NCI-H2081 treated with DMSO at 0.1 percent for 48 hours (cell line): ENCODE data around the gene KCNE2.
"Not testable (repeated sequence)": the region's sequence is repeated elsewhere in the genome, so short reads cannot be mapped to it uniquely, and the experiment has no call there.

Source experiments
- DNase-seq: peaks from one replicate; lab custom pipeline; 2025; lab: John Stamatoyannopoulos, UW

The KCNE2 gene

GRCh38 chr21:34353182-34353581 lies 10.6 kb upstream of the KCNE2 start:
- DNase-seq: no peak

GRCh38 chr21:34354836-34355235 lies 9.0 kb upstream of the KCNE2 start:
- no peak for DNase-seq

GRCh38 chr21:34355570-34355969 lies 8.2 kb upstream of the KCNE2 start:
- DNase-seq: no peak

DNA sequence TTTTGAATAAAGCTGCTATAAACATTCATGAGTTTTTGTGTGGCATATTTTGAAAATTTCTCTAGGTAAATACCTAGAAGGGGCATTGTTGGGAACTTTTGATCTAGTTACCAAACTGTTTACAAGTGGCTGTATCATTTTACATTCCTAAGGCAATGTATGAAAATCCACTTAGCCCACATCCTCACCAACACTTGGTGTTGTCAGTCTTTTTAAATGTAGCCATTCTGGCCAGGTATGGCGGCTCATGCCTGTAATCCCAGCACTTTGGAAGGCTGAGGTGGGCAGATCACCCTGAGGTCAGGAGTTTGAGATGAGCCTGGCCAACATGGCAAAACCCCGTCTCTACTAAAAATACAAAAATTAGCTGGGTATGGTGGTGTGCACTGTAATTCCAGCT lies 5.9 kb upstream of the KCNE2 start:
- DNase-seq: no peak

DNA sequence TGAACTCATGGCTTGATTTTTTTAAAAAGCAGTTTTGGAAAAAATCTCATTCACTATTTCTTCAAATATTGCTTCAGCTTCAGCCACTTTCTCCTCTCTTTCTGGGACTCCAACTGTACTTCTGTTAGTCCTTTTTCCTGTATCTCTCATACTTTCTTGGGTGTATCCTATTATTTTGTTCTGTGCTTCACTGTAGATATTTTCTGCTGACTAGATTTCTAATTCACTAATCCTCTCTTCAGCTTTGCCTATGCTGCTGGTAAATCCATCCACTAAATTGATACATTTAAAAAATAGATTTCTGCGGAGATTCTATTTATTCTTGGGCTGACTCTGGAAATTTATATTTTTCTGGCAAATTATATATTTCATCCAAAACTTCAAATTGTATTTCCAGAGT lies 4.9 kb upstream of the KCNE2 start:
- DNase-seq: no peak

GRCh38 chr21:34360488-34361241 lies 3.1 kb upstream of the KCNE2 start:
- DNase-seq: no peak

- DNase-seq: no peak
Observed at GRCh38 chr21:34362136-34362444, 1.7 kb upstream of the KCNE2 start.

DNA sequence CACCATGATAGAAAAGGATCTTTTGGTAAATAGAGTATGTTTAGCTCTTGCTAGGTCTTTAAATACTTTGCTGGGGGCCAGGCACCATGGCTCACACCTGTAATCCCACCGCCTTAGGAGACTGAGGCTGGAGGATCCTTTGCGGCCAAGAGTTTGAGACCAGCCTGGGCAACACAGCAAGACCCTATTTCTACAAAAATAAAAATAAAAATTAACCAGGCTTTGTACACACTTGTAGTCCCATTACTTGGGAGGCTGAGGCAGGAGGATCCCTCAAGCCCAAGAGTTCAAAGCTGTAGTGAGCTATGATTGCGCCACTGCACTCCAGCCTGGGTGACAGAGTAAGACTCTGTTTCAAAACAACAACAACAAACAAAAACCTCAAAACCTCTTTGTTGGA lies 1.1 kb upstream of the KCNE2 start:
- no peak for DNase-seq

DNA sequence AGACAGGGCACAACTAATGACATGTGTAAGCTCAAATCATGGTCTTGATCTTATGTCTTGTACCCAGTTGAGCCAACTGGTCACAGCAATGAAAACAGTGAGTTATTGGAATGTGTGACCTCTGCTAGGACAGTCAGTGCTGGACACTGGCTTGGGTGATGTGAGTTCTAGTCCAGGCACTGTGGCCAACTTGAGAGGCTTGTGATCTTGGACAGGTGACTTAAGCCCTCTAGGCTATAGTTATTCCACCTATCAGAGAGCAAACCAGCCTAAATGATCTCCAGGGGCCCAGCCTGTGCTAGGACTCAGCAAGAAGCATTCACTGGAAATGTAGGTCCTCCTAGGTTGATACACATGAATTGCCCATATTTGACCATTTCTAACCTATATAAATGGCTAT lies 1.1 kb downstream of the KCNE2 start:
- no peak for DNase-seq

- no peak for DNase-seq
Observed at GRCh38 chr21:34365809-34366208, 2.0 kb downstream of the KCNE2 start.

- DNase-seq: peak; percentile 13
Observed at GRCh38 chr21:34367320-34367935, 3.6 kb downstream of the KCNE2 start.

GRCh38 chr21:34369741-34370140 lies 5.9 kb downstream of the KCNE2 start:
- DNase-seq: no peak

- DNase-seq: no peak
Observed at GRCh38 chr21:34372321-34372720, 8.5 kb downstream of the KCNE2 start.

GRCh38 chr21:34374462-34374861 lies 10.7 kb downstream of the KCNE2 start:
- DNase-seq: not testable (repeated sequence)

DNA sequence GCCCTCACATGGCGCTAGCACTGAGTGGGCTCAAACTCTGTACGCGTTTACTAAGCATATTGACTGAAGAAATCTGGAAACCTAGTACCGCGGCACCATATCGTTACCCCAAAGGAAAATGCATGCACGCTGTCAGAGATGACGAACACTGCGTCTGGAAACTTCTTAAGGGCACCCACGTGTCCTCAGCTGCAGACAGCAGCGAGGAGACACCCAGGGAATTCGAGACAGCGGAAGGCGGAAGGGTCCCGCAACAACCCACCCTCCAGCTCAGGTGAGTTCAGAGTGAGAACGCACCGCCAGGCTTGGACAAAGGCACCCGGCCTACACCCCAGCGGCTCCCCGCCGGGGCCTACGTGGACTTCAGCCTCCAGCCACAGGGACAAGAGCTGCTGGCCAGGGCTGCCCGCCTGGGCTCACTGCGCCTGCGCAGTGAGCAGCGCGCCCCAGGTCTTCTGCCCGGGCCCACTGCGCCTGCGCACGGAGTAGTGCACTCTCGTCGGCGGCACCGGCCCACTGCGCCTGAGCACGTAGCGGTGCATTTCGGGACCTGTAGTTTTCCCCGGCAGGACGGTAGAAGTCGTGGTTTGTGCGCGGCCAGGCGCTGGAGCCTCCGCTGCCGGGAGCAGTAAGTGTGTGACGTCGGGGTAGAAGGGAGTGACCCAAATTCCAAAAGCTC lies 11.3 kb downstream of the KCNE2 start, which contains the start of gene SMIM11:
Gene SMIM11, plus strand, starts transcription at position 568 of the 679 bp plus-strand sequence. CDS start 3,998 bp downstream, outside the sequence.
- DNase-seq: not testable (repeated sequence)

- not testable (repeated sequence) for DNase-seq
Observed at GRCh38 chr21:34375619-34375972, 11.8 kb downstream of the KCNE2 start.

DNA sequence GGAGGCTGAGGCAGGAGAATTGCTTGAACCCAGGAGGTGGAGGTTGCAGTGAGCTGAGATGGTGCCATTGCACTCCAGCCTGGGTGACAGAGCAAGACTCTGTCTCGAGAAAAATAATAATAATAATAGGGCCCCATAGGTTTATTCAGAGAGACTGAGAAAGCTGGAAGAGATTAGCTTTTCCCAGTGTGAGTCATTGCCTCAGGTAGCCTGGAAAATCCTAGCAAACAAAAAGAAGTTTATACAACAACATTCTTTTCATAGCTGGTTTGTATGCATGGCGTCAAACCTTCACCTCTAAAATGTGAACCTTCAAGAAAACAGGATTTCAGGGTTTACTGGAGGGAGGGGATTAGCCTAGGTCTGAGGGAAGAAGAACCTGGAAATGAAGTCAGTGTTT lies 19.3 kb downstream of the KCNE2 start:
- DNase-seq: not testable (repeated sequence)

DNA sequence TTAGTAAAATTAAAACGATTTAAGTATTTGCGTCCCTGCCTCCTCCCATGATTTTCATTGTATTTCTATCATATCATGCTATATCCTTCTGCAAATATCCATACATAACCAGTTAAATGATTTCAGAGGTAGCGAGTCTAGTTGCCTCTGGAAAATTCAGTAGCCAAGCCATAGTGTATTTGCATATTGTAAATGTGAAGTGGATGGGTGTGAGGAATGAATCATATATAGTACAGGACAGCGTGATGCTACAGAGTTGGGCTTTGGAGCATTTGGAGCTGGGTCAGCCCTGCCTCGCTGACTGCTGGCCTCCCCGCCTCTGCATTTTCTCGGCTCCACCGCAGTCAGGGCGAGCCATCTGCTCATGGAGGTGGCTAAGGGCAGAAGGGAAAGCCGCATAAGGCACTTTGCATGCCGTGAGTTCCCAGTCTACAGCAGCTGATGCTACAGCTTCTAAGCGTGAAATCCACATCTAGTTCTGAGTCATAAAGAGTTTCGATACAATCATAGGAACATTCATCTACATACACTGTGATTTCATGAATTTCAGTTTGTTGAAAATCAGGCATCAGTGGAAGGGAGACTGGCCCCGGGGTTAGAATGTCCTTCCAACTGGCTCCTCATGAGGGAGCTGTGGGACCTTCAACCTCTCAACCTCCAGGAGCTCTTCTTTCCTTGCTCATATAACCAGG lies 20.1 kb downstream of the KCNE2 start:
- DNase-seq: not testable (repeated sequence)

DNA sequence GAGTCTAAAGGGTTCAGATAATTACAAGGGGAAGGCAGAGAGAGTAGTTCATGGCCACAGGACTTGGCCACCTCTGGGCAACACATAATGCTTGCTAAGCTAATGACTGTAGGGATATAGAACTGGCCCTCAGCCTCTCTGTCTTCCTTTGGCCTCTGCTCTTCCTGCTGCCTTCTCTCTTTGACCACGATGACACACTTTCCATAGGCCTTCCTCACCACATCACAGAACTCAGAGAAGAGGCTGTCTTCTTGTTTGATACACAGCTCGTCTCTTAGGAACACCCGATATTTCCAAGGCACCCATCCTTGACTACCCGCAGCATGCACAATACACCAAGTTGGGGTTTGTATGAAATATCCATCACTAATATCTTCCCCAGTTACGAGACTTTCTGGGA lies 36.7 kb downstream of the KCNE2 start:
- not testable (repeated sequence) for DNase-seq

DNA sequence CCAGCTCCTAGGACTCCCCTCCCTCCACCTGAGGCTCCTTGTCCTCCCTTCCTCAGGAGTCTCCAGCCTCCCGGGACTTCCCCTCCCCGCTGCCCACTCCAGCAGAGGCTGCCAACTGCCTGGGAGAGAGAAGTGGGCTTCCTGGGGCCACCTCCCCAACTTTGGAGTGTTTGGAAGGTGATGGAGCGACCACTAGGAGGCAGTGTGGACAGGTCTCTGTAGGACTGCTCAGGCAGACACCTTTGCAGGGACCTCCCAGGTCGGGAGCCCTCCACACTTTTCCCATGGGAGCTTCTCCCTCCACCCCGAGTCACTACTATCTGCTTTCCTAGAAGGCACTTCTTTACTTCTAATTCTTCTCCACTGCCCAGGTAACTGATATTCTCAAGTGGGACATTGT lies 40.9 kb downstream of the KCNE2 start:
- DNase-seq: not testable (repeated sequence)

- not testable (repeated sequence) for DNase-seq
Observed at GRCh38 chr21:34405686-34406085, 41.9 kb downstream of the KCNE2 start.

DNA sequence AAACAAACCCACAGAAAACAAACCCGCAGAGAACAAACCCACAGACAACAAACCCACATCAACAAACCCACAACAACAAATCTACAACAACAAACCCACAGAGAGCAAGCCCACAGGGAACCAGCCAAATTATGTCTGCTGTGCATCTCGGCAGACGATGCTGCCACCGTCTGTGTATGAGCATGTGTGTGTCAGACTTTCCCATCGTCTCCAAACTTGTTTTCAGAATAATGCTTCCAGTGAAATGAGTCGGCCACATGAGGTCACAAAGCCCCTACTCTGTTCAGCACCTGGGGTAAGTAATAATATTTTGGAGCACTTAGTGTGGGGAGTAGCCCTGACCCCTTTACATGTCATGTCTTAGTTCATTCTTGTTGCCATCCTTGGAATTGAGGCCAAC lies 42.3 kb downstream of the KCNE2 start:
- DNase-seq: not testable (repeated sequence)

DNA sequence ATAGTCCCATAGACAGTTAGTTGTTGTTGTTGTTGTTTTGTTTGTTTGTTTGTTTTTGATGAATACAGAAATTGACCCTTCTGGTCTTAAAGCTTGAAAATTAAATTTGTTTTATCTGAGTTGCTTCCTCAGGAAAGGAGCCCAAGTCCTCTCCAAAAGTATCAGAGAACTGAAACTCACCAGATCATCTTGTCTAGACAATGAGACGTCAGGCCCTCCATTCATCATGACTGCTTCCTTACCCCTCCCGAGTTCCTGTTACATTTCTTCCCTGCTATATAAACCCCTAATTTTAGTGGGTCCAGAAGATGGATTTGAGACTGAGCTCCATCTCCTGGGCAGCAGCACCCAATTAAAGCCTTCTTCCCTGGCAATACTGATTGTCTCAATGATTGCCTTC lies 42.9 kb downstream of the KCNE2 start:
- not testable (repeated sequence) for DNase-seq
